K562 (cell line): ENCODE measurements around the gene CLASP2.

Source experiments
- BHLHE40 ChIP-seq: IDR thresholded peaks from 2 replicates; pipeline ENCODE4 v1.6.1; 2011; ENCODE audit warnings: low read length, improper control_type of control experiment
- CHCHD3 ChIP-seq: fragments of 250-450 bp; sonication (Bioruptor Pico); IDR thresholded peaks from 2 replicates; pipeline ENCODE4 v2.1.2; 2022; ENCODE audit warnings: mild to moderate bottlenecking
- EP300 ChIP-seq: IDR thresholded peaks from 2 replicates; pipeline ENCODE4 v1.6.1; 2012; ENCODE audit warnings: low read length, improper control_type of control experiment
- FOXM1 ChIP-seq, 2 experiments: fragments of 450-650 bp in 1 of 2; sonication (generic) in 1 of 2; formaldehyde crosslinking in 1 of 2; IDR thresholded peaks; 2 replicates each; pipeline versions ENCODE4 v1.6.1 to v1.9.0; 2017 to 2022; ENCODE audit warnings: low read depth in 2 of 2, mild to moderate bottlenecking in 2 of 2, missing genetic modification reagents in 1 of 2, moderate library complexity in 1 of 2
- FOXO4 ChIP-seq: fragments of 450-650 bp; formaldehyde crosslinking; IDR thresholded peaks from 2 replicates; pipeline ENCODE4 v1.4.0; 2020; ENCODE audit warnings: mild to moderate bottlenecking, moderate library complexity
- RCOR1 ChIP-seq, 2 experiments: IDR thresholded peaks; 2 replicates each; pipeline ENCODE4 v1.6.1; 2012; ENCODE audit warnings: low read depth in 2 of 2, low read length in 2 of 2, borderline replicate concordance in 1 of 2, improper control_type of control experiment in 1 of 2
- SPI1 ChIP-seq: IDR thresholded peaks from 2 replicates; pipeline ENCODE4 v1.6.1; 2011; ENCODE audit warnings: low read depth, low read length, control low read depth, borderline replicate concordance

GRCh38 chr3:33543601-33544000 is 174.5 kb downstream of the CLASP2 start:
- TF ChIP-seq RCOR1 (IDR thresholded peaks at IDR 0.05; ENCODE audit: borderline replicate concordance in 1 of 2, low read depth in 2 of 2, low read length in 2 of 2) (no peak), CHCHD3 (no peak), BHLHE40 (no peak), FOXM1 (IDR thresholded peaks at IDR 0.05; ENCODE audit: low read depth) (no peak), FOXM1 (CRISPR knock-in tag; IDR thresholded peaks at IDR 0.05; ENCODE audit: low read depth) (no peak), SPI1 (no peak), EP300 (no peak), FOXO4 (no peak)
